ENCODE data around the gene SORCS2.

SORCS2 gene

GRCh38 chr4:7485096-7485495, 292.8 kb downstream of the SORCS2 start:
- H3K27ac ChIP-seq = no peak overlapping the region
- TF ChIP-seq, protein P1, sequence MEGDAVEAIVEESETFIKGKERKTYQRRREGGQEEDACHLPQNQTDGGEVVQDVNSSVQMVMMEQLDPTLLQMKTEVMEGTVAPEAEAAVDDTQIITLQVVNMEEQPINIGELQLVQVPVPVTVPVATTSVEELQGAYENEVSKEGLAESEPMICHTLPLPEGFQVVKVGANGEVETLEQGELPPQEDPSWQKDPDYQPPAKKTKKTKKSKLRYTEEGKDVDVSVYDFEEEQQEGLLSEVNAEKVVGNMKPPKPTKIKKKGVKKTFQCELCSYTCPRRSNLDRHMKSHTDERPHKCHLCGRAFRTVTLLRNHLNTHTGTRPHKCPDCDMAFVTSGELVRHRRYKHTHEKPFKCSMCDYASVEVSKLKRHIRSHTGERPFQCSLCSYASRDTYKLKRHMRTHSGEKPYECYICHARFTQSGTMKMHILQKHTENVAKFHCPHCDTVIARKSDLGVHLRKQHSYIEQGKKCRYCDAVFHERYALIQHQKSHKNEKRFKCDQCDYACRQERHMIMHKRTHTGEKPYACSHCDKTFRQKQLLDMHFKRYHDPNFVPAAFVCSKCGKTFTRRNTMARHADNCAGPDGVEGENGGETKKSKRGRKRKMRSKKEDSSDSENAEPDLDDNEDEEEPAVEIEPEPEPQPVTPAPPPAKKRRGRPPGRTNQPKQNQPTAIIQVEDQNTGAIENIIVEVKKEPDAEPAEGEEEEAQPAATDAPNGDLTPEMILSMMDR (conservative IDR thresholded peaks at IDR 0.05; ENCODE audit: low read depth) = no peak
- POLR2A ChIA-PET (ENCODE audit: low non-redundant PET) = no interaction called here
- CTCF ChIA-PET = no interaction called here
- no peak for DNase-seq (ENCODE audit: low spot score)

- no peak overlapping the region for H3K27ac ChIP-seq
- TF ChIP-seq, protein P1 (conservative IDR thresholded peaks at IDR 0.05; ENCODE audit: low read depth) = no peak
- CTCF ChIA-PET = no interaction called here
- DNase-seq (ENCODE audit: low spot score) = no peak
- POLR2A ChIA-PET (ENCODE audit: low non-redundant PET) = no interaction called here
Measured at GRCh38 chr4:7486101-7486500, 293.8 kb downstream of the SORCS2 start.

DNA sequence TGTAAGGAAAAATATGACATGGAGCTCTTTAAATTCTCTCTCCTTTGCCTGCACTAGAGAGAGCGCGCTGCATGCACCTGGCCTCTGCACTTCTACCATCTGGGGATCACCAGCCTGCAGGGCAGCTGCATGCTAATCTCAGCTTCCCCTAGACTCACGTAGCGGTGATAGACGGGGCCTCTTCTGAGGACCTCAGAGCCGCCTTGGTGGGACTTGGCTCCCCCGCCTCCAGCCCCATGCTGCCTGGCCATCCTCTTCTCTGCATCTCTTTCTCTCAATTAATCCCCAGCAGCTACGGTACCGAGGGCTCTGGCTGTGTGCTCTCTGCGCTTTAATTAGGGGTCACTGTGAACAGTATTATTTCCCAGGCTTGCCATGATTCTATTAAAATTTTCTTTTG, 295.2 kb downstream of the SORCS2 start:
- POLR2A ChIA-PET (ENCODE audit: low non-redundant PET) = no interaction called here
- TF ChIP-seq, protein P1 (conservative IDR thresholded peaks at IDR 0.05; ENCODE audit: low read depth) = no peak
- CTCF ChIA-PET = no interaction called here
- no peak overlapping the region for H3K27ac ChIP-seq
- DNase-seq (ENCODE audit: low spot score) = no peak

DNA sequence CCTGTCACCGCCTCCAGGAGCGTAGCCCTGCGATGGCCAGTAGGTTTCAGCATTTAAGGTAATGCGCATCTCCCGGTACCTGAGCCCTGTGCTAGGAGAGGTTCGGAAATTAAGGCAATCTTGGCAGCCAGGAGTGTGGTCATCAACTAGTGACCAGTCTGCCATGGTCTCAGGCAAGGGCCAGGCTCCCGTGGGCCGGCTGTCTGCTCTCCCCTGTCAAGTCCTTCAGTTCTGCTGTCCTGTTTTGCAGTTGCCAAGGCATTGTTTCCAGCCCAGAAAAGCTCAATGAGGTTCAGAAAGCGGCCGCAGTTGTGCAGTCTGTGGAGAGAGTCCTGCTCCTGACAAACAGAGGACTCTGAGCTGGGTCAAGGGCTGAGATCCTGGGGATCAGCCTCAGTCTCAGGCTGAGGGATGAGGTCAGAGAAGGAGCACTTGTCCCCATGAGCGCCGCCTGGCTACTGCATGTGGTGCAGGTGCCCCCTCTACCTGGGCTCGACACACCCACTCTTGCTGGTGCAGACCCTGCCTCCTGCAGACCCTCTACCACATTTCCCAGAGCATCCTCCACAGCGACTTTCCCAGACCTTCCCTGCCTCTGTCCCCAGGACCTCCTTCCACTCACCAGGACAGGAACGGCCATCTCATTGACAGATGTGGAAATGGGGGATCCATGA, 295.8 kb downstream of the SORCS2 start:
- CTCF ChIA-PET = no interaction called here
- TF ChIP-seq, protein P1 (conservative IDR thresholded peaks at IDR 0.05; ENCODE audit: low read depth) = no peak
- DNase-seq (ENCODE audit: low spot score) = no peak
- POLR2A ChIA-PET (ENCODE audit: low non-redundant PET) = no interaction called here
- H3K27ac ChIP-seq = no peak overlapping the region

DNA sequence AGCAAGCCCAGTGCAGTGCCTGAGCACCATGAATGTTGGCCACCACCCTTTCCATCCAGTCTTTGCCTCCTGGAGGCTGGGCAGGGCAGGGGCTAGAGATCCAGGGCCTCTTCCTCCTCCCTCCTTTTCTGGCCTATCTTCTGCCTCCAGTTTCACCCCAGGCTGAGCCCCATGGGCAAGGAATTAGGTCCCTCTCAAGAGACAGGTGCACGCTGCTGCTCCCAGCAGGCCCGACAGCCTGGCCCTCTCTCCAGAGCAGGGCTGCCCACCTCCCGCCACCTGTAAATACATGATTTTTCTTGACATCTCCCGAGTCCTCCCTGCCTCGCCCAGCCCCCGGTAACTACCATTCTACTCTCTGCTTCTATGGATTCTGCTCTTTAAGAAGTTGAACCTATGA, 299.6 kb downstream of the SORCS2 start:
- H3K27ac ChIP-seq = no peak overlapping the region
- no peak for DNase-seq (ENCODE audit: low spot score)
- TF ChIP-seq, protein P1 (conservative IDR thresholded peaks at IDR 0.05; ENCODE audit: low read depth) = no peak
- CTCF ChIA-PET = no interaction called here
- POLR2A ChIA-PET (ENCODE audit: low non-redundant PET) = no interaction called here

GRCh38 chr4:7498446-7499200, 306.3 kb downstream of the SORCS2 start:
- ChIA-PET CTCF (no interaction called here), POLR2A (ENCODE audit: low non-redundant PET) (no interaction called here)
- TF ChIP-seq, protein P1 (conservative IDR thresholded peaks at IDR 0.05; ENCODE audit: low read depth) = no peak
- no peak overlapping the region for H3K27ac ChIP-seq
- DNase-seq (ENCODE audit: low spot score) = no peak

Measured in RWPE1 (cell line).